C1 segment of cervical spinal cord (tissue), 14 donors: Measurements from ENCODE around the gene SETD3.
"Not testable (repeated sequence)": the region's sequence is repeated elsewhere in the genome, so short reads cannot be mapped to it uniquely, and the experiment has no call there.

Source experiments
- DNase-seq, 14 donors: peaks; one replicate each; lab custom pipeline; 2025; lab: John Stamatoyannopoulos, UW

Gene SETD3

DNA sequence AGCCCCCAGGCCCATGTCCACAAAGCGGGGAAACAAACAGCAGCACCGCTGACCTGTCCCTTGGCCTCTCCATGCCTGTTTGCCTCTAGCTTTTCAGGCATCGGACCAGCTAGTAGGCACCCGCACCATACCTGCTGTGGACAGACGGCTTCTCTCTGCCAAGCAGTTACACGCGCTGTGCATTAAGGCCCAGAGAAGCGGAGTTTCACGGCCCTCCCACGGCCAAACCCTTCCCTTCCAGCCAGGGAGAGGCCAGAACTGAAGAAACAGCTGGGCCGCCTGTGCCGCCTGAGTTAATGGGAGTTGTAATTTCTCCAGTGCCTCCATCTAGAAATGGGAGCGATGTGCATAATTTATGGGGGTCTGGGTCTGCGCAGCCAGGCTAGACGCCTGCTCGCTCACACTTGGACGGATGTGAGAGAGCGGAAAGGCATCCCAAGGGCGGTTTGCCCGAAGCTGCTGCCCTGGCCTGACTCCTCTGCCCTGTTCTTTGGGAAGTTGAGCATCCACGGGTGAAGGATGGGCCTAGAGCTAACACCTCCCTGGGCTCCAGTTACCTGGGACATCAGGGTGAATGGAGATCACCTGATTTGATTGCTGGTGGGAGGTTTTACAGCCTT lies 119.0 kb downstream of the SETD3 start:
- DNase-seq: no peak

DNA sequence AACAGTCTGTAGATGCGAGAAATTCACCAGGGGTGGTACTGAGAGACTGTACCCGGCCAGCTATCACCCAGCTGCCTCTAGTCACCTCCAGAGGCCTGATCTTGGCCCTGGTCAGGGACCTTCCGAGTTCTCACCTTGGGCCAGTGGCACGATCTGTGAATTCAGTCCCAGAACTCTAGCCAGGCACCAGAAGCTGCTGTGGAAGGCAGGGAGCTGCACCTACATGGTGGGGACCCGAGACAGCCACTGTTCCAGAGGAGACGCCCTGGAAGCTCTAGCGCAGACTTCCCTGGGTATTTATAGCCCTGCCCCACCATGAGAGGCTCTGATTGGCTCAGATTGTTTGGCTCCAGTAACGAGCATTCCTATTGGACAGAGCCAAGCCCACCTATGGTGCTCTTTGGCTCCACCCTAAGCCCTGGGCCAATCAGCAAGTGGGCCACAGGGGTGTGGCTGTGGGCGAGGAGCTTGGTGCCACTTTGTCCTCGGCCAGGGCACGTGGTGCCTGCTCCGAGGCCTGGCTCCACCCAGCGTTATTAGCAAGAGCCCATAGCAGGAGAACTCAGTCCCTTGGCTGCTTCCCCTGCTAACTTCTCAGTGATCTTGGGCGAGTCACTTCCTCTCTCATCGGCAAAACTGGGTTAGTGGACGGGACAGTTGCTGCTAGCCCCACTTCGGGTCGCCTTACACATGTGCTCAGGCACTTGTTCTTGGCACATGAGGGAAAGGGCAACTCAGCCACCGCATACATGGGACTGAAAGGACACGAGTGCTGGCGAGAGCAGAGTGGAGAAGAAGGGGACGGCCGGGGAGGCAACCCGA lies 119.7 kb downstream of the SETD3 start:
- no peak for DNase-seq

DNA sequence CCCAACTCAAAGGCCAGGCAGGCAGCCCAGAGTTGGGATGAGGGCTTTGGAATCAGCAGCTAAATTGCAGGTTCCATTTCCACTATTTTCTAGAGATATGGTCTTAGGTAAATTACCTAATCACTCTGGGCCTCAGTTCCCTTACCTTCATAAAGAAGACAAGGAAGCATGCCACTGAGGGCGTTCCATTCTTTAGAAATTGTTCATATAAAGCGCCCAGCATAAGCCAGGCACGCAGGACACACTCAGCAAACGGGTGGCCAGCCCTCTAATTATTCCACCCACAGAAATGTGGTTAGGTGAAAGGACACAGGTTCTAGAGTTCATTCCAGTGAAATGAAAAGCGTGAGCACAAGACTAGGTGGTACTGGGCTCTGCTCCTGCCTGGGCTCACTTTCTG lies 120.8 kb downstream of the SETD3 start:
- no peak for DNase-seq

- DNase-seq: peak in 1 of 14 donors; percentile 8
Observed at GRCh38 chr14:99357916-99358390, 122.7 kb downstream of the SETD3 start.

- no peak for DNase-seq
Observed at GRCh38 chr14:99357151-99357915, 123.3 kb downstream of the SETD3 start.

GRCh38 chr14:99356031-99356608 lies 124.5 kb downstream of the SETD3 start:
- DNase-seq: no peak

DNA sequence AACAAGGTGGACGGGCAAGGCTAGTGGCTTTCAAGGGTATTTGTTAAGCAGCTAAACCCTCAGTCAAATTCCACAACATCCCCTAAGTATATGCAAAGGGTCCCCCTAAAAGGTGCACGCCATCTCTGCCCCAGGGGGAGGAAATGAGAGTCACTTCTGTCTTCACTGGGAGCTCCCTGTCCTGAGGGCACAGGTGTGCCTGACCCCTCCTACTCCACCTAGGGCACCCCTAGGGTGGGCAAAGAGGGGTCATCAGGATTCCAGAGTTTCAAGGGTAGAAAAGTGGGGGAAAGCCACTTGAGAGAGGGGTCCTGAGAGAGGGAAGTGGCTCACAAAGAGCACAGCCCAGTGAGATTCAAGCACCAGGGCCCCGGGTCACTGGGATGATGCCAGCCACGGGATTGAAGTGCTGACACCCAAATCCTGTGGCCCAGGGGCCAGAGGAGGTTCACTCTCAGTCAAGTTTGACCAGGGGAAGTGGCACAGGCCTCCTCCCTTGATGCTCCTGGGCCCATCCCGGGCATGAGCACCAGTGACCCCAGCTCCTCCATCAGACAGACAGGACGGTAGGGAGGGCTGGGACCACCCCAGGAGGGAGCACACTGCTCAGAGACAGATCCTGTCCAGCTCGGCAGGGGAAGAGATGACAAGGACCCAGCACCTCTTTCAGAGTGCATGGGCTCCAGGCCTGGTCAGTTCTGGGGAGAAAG lies 126.3 kb downstream of the SETD3 start:
- DNase-seq: no peak

GRCh38 chr14:99352688-99353280 lies 127.9 kb downstream of the SETD3 start:
- no peak for DNase-seq

- no peak for DNase-seq
Observed at GRCh38 chr14:99351166-99352007, 129.3 kb downstream of the SETD3 start.

DNA sequence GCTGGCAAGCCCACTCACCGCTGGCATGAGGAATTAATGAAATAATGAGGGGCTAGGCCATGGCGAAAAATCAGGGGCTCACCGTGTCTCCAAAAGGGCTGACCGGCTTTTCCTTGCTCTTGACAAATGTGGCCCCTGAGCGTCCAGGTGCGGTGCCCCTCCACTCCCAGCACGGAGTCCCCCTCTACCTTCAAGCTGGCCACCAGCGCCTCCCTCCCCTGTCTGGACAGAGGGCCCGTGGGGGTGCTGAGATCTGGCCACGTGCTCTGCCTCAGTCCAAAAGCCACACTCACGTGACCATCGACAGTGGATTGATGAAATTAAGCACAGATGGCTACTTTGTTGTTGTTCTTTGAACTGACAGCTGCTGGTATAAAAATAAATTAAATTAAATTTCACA lies 129.9 kb downstream of the SETD3 start:
- DNase-seq: no peak

DNA sequence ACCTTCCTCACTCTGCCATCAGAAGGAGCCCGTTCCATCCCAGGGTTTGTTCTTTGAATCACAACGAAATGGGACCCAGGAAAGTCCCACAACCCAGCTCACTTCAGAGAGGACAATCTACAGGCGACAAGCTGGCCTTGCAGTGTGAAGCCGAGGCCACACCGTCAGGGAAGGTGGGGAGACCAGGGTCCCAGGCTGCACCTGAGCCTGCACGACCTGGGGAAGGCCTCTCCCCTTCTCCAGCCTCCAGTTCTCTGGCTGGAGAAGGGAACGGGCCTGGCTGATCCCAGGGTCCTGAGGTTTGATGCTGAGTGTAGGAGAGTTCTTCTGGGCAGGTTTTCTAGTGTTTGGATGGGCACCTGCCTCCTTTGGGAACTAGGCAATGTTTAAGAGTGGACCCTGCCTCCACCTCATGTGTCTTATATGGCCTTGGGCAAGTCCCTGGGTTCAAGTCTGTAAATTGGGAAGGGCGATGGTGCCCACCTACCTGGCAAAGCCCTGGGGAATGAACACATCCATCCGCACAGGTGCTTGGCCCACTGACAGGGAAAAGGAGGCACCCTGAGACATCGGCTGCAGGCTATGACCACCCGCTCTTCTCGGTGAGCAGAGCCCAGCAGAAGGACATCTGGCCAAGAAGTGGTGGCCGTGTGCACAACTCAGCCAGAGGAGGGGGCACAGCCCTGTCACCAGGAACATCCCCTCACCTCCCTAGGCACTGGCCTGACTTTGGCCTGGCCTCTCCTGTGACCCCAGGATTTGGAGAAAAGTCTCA lies 130.8 kb downstream of the SETD3 start:
- DNase-seq: no peak

- peak in 1 of 14 donors; percentile 57 for DNase-seq
Observed at GRCh38 chr14:99348816-99349614, 131.6 kb downstream of the SETD3 start.

DNA sequence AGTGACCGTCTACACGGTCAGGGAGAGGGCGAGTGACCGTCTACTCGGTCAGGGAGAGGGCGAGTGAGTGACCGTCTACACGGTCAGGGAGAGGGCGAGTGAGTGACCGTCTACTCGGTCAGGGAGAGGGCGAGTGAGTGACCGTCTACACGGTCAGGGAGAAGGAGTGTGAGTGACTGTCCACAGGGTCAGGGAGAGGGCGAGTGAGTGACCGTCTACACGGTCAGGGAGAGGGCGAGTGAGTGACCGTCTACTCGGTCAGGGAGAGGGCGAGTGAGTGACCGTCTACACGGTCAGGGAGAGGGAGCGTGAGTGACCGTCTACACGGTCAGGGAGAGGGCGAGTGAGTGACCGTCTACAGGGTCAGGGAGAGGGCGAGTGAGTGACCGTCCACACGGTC lies 132.4 kb downstream of the SETD3 start:
- DNase-seq: not testable (repeated sequence)
